Omental fat pad (tissue), 4 donors: Measurements from ENCODE around the gene LHFPL3. TPM values are rescaled to one million over a fixed set of nuclear protein-coding genes. Genes with fewer than 3 reads are reported as not detected.

ENCODE experiments used
- ATAC-seq: fragments of 150-250 bp; one replicate; pipeline ENCODE4 v1.9.1; 2016; ENCODE audit warnings: mild to moderate bottlenecking, moderate library complexity; ENCODE audit not compliant: low FRiP score
- DNase-seq: peaks from one replicate; pipeline ENCODE4 v3.0.0-alpha.2; 2019; ENCODE audit warnings: low spot score
- total RNA-seq, 4 donors: library from RNA; depleted of rRNA; stranded (reverse); fragments of >200 nt; gene quantifications; one replicate each; pipeline ENCODE4 v1.1.0, GENCODE V29; 2016
- TF ChIP-seq, protein P1 (sequence below), 3 donors: fragments of 450-650 bp; IDR thresholded peaks; one replicate each; pipeline ENCODE4 v1.5.1; 2016 to 2017; ENCODE audit warnings: antibody characterized with exemption in 3 of 3, mild to moderate bottlenecking in 3 of 3, moderate library complexity in 2 of 3

The LHFPL3 gene
- total RNA-seq, 4 donors from 2014 or later: not detected

DNA sequence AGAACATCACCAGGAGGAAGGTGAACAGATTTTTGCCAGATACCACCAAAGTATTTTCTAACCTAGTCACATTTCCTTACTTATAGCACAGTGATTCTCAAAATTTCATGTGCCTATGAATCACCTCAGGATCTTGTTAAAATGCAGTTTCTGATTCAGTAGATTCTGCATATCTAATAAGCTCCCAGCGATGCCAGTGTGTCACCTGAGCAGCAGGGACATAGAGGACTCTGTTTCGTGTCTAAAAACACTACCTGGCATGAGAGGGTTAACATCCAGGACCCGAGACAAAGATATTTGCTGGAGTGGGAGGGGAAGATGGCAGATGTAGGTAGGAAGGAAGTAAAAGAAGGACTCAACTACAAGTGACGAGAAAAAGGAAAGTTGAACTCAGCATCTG lies 433.5 kb downstream of the LHFPL3 start:
- TF ChIP-seq, protein P1, sequence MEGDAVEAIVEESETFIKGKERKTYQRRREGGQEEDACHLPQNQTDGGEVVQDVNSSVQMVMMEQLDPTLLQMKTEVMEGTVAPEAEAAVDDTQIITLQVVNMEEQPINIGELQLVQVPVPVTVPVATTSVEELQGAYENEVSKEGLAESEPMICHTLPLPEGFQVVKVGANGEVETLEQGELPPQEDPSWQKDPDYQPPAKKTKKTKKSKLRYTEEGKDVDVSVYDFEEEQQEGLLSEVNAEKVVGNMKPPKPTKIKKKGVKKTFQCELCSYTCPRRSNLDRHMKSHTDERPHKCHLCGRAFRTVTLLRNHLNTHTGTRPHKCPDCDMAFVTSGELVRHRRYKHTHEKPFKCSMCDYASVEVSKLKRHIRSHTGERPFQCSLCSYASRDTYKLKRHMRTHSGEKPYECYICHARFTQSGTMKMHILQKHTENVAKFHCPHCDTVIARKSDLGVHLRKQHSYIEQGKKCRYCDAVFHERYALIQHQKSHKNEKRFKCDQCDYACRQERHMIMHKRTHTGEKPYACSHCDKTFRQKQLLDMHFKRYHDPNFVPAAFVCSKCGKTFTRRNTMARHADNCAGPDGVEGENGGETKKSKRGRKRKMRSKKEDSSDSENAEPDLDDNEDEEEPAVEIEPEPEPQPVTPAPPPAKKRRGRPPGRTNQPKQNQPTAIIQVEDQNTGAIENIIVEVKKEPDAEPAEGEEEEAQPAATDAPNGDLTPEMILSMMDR (IDR thresholded peaks at IDR 0.05): no peak
- ATAC-seq: no peak

DNA sequence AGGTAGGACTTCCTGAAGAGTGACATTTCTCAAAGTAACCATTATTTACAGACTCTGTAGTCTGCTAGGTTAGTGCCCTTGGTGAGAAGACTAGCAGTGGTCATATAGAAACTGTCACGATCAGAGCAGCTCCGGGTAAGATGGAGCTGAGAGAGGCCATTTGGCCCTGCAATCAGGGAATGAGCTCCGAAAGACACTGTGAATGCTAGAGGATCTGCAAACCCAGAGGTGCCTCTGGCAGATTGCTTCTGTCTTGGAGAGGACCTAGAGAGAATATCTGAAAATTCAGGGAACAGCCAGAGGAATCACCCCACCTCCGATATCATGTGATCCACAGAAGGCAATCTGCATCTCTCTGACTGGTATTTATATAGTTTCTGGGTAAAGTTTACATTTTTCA lies 438.7 kb downstream of the LHFPL3 start:
- DNase-seq (no peak), ATAC-seq (no peak)
- TF ChIP-seq, protein P1 (IDR thresholded peaks at IDR 0.05): no peak

More for the DNA sequence above, 433.5 kb downstream of the LHFPL3 start:
- DNase-seq: no peak

DNA sequence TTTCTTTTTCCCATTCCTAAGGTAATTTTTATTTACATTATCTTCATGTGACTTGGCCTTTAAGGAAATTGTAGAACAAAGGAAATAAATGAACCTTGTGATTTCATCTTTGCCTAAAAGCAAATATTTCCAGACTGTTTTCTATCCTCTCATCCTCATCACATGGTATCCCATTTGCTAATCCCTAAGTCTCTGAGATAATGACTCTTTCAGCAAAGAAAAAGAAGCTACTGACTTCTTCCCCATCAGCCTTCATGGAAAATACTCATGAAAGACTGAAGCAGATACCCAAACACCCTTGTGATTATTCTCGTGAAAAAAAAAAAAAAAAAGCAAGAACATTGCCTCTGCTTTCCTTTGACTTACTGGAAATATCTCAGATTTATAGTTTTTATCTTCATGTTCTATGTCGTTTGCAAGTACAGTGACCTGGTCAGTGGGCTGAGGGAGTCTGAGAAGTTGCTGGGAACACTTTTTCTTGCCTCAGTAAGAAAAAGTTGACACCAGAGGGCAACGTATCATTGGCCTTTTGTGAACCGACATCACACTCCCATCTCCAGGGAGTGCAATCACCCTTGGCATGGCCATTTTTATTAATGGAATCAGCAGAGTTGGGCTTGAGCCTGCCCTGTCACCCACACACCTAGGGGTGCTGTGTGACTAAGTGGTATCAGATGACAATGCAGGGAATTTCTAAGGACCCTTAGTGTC lies 439.6 kb downstream of the LHFPL3 start:
- no peak for DNase-seq
- TF ChIP-seq, protein P1 (IDR thresholded peaks at IDR 0.05): no peak
- no peak for ATAC-seq

DNA sequence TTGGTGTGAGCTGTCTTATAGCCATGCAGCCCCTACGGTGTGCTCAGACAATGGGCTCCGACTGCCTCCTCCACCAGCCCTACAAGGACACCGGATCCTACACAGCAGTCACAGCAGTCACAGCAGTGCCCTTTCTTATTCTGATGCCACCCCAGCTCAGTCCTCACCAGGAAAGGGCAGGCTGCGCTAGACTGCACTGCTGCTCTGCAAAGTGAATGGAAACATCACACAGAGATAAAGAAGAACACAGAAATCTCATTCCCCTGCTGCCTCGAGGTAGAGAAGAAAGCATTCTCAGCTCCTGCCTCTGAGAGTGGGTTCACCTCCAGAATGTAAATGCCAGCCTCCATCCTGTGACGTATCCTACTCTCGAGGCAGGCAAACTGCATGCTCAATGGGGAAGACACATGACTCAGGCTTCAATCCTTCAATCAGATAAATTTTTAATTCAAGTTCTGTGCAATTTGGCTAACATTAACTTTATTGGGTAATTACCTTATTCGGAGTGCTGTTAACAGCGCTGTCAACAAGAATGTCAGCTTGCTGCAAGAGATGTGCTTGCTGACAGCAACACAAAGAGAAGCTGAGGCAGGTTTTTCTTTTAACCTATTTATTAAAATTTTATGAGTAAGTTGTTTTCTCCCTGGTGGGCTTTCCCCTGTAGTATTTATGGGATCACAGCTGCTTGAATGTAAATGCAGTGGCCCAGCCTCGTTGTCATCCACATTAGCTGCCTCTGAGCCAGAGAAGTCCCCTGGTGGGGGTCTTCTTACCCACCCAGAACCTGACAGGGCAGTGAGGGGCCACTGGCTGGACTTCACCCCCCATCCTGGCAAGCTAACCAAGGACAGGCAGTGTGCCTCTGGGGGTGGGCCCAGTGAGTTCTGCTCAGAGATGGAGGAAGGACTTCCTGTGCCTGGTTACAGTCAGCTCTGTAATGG lies 444.3 kb downstream of the LHFPL3 start:
- no peak for ATAC-seq
- TF ChIP-seq, protein P1 (IDR thresholded peaks at IDR 0.05): no peak
- no peak for DNase-seq

DNA sequence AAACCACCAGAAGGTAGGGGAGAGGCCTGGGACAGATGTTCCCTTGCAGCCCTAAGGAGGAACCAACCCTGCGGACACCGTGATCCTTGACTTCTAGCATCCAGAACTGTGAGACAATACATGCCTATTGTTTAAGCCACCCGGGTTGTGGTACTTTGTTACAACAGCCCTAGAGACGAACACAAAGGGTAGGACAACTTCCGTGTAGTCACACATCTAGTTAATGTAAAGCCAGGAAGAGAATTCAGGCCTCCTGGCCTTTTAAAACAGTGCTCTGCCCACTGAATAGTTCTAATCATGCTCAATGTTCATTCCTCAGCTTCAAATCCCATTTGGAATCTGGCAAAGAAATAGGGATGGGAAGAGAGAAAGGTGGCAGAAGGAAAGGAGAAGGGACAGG lies 445.4 kb downstream of the LHFPL3 start:
- no peak for ATAC-seq
- no peak for DNase-seq
- TF ChIP-seq, protein P1 (IDR thresholded peaks at IDR 0.05): no peak

DNA sequence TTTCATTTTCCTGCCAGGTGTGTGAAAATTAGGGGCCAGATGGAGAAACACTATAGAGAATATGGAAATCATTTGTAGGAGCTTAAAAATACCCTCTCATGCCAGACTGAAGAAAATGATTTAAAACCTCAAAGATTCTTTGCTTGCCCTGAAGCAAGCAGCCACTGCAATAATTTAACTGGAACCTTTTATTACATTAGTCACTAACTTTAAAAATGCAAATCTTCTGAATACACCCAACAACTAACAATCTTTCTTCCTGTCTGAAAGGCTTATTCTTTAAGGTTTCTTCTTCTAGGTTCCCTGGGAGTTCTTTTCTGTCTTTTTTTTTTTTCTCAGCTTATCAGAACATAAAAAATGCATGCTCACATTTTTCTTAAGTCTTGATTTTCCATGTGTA lies 447.1 kb downstream of the LHFPL3 start:
- ATAC-seq (no peak), DNase-seq (no peak)
- TF ChIP-seq, protein P1 (IDR thresholded peaks at IDR 0.05): no peak
